GM21360 (cell line): ENCODE results near the gene KRT9.
A peak's percentile ranks its signal among the peaks of the same experiment; 100 is the strongest.
"Not testable (repeated sequence)": the region's sequence is repeated elsewhere in the genome, so short reads cannot be mapped to it uniquely, and the experiment has no call there.

ENCODE experiments used
- ATAC-seq: cut with Tn5 transposase; IDR thresholded peaks from one replicate; pipeline ENCODE4 v1.9.1; 2021; ENCODE audit warnings: mild to moderate bottlenecking, moderate library complexity; ENCODE audit not compliant: unreplicated experiment

Gene KRT9

DNA sequence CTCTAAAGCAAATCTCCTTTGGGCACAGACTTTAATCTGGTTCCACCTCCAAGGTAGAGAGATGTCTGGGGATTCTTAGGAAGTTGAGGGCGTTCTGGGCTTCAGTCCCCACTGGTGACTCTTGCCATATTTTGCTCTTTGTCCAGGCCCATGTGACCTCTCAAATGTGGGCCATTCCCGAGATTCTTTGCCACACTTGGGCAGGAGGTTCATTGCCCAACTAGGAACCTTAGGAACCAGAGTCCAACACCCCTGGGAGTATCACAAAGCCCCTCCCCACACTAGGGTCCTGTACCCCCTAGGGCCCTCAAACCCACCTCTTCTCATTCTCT lies 8.4 kb upstream of the KRT9 start:
- ATAC-seq = no peak

DNA sequence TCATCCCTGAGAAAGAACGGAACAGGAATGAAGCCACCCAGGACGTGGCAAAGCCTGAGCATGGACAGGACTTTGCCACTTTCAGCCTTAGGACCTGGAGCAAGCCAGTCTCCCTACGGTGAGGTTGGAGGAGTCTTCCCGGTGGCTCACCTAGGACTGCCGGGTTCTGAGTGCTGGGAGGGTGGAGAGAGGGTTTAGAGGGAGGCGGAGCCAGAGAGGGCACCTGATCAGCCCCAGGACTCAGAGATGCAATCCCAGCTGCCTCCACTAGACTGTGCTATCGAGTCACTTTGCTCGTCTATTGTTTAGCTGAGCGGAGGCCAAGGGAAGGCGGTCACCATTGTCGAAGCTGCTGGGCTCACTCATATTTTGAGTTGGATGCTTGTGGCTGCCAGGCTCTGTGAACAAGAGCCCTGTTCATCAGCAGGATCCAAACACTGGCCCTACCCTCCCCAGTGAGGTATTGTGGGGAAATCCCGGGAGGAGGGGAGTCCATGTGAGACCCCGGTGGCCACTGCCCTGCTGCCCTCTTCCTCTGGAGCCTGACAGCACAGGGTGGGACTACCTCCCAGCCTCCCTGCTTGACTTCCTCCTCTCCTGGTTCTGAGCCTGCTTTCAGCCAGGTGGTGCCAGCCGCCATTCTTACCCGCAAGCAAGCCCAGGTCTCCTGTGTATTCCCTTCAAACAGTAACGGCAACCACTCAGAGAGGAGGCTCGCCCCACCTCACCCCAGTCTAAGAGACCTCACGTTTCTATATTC lies 7.8 kb upstream of the KRT9 start:
- no peak for ATAC-seq

DNA sequence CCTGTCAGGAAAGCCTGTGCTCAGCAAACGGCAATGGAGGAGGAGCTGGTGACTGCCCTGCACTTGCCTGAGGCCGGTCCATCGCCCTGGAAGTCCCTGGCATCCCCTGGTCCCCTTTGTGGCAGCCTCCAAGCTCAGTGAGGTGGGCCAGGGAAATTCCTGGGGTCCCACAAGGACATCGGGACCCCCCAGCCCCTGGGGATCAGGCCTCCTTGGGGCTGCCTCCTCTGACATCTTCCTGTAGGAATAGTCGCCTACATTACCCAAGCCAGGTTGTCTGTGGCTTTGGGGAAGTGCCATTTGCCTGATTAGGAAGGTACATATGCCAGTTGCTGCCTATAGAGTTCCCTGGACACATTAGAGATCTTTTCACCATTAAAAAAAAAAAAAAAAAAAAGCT lies 7.1 kb upstream of the KRT9 start:
- no peak for ATAC-seq

DNA sequence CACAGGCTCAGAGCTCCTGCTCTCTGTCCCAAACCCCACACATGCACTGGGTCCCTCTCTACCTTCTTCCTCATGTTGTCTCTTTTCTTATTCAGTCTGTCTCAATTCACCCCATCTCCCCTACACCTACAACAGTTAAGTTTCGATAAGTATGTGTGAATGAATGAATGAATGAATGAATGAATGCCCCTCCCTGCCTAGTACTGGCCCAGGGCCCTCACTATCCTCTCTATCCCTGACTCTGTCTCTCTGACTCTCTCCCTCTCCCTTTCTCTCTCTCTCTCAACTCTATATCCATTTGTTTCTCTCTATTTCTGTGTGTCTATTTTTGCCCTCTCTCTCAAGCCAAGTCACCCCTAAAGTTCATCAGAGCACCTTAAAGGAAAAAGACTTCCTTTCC lies 6.7 kb upstream of the KRT9 start:
- no peak for ATAC-seq

DNA sequence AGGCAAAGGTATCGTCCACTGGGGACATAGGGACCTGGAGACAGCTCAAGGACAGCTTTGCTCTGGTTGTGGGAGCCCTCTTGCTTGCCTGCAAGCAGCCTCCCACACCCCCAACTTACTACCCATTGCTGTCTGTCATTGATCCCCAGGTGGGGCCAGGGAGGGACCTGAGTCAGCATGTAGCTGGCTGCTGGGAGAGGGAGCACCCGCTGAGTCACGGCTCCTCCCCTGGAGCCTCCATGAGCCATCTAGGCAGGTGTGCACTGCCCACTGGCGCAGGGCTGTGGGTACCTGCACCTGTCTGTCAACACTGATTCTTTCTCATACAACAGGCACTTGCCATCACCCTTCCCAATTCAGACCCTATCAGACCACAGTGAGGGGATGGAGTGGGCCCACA lies 4.9 kb upstream of the KRT9 start:
- ATAC-seq = not testable (repeated sequence)

DNA sequence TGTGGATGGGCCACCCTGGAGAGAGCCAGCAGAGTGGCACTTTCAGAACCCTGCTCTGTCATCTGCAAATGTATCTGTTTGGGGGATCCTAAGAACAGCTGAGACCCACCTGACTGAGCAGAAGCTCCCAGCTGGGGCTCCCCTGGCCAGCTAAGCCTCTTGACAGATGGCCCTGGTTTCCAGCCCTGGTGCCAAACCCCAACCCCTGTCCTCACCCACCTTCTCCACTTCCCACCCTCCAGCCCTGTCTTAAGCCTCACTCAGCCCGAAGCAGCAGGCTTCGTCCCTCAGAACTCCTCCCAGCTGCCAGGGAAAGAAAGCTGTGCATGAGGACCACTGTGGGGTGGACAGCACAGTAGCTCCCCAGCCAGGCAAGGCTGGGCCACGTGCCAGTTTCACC lies 3.5 kb upstream of the KRT9 start:
- ATAC-seq = no peak

DNA sequence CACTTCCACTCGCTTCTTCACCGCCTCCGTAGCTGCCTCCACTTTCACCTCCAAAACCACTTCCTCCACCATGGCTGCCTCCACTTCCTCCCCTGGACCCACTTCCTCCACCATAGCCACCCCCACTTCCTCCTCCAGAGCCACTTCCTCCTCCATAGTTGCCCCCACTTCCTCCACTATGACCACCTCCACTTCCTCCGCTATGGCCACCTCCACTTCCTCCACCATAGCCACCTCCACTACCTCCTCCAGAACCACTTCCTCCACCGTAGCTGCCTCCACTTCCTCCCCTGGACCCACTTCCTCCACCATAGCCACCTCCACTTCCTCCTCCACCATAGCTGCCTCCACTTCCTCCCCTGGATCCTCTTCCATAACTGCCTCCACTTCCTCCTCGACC lies 4.5 kb downstream of the KRT9 start:
- no peak for ATAC-seq

DNA sequence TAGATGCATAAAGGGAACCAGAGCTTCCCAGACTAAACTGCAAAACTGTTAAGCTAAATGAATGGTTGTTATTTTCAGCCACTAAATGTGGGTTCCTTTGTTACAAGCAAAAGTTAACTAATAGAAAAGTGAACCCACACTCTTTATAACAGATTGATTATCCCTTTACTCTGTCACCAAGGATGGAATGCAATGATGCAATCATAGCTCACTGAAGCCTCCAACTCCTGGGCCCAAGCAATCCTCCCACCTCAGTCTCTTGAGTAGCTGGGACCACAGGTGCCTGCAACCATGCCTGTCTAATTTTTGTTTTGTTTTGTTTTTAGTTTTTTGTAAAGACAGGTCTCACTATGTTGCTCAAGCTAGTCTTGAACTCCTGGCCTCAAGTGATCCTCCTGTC lies 6.5 kb downstream of the KRT9 start:
- no peak for ATAC-seq

DNA sequence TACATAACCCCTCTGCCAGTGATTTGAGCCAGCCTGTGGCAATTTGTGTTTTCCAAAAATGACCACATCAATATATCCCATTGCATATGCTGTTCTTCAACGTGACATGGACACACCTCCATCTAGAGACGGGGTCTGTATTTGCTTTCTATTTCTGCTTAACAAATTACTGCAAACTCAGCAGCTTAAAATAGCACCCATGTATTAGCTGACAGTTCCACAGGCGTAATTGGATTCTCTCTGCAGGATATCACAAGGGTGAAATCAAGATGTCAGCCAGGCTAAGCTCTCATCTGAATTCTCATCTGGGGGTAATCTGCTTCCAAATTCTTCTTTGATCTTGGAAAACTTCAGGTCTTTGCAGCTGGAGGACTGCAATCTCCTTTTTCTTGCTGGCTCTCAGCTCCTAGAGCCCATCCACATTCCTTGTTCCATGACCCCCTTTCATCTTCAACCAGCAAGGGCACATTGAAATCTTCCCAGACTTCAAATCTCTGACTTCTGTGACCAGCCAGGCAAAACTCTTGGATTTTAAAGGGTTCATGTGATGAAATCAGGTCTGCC lies 8.2 kb downstream of the KRT9 start:
- ATAC-seq = no peak

DNA sequence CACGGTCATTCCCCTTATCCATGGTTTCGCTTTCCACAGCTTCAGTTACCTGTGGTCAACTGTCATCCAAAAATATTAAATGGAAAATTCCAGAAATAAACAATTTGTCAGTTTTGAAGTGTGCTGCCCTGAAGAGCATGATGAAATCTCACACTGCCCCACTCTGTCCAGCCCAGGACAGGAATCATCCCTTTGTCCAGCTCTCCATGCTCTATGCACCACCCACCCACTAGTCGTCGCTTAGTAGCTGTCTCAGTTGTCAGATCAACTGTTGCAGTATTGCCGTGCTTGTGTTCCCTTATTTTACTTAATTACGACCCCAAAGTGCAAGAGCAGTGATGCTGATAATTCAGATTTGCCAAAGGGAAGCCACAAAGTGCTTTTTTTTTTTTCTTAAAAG lies 10.3 kb downstream of the KRT9 start:
- ATAC-seq = no peak

DNA sequence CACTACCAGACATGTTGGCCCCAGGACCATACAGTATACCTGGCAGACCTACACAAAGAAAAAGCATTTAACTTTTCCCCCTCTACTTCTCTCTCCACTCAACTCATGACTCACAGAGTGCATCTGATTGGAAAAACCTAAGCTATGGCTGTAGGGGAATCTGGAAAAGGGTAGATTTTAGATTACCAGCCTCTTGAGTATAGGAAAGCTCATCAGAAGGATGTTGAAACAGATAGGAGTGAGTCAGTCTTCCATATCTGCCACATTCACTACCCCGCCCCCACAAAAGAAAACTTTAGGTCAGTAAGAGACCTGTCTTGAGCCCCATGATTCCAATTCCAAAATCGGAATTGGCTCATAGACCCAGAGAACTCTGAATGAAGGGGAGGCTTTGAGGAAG lies 12.3 kb downstream of the KRT9 start:
- no peak for ATAC-seq

DNA sequence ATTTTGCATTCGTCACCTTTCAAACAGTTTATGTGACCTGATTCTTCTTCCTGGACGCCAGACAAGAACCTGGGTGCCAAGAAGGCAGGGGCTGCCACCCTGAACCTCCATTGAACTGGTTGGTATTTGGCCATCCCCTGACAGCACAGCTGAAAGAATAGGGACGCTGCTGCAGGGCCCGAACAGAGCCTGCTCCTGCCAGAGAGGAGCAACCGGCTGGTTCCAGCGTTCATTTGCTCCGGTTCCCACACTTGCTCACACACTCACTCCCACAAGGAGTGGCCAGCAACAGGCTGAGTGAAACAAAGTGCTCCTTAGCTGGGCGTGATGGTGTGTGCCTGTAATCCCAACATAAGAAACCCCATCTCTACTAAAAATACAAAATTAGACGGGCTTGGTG lies 14.9 kb downstream of the KRT9 start:
- ATAC-seq = no peak

DNA sequence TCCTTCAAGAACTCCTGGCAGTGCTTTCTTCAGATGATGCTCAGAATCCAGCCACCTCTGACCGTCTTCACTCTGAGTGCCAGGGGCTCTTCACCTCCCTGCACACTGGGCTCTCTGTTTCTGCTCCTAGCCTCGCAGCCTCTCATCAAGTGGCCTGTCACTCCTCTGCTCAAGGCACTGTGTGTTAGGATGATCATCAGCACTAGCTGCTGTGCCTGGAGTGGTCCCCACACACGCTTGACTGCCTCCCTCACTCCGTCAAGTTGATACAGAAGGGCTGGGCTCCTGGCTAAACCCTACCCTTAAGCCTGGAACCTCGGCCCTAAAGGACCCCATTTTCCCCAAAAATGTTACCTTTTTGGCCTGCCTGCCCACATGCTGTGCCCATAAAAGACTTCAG lies 15.6 kb downstream of the KRT9 start:
- ATAC-seq = no peak

DNA sequence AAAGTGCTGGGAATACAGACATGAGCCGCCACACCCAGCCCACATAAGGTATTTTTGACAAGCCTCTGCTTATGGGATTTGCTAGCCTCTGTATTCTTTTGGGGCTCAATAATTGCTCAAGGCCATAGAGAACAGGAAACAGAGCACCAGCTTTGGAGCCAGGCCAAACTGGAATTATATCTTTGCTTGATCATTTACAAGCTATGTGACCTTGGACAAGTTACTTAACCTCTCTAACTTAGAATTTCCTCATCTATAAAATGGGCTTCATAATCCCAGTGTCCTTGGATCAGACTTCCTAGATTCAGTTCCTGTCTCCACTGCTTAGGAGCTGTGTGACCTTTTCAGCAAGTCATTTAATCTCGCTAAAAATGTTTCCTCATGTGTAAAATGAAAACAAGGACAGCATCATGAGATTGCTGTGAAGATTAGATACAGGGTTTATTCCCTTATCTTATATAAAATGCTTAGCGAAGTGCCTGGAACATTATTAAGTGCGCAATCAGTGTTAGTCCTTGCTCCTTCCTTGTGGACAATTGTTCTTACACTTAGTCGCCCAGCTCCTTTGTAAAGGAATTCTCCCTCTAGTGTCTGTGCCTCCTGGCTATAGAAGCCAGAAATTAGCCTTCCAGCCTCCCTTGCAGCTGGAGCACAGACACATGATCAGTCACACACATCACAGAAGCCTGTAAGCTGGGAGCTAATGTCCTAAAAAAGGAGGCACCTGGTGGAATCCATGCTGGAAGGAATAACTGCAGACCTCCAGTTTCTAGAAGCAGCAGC lies 16.6 kb downstream of the KRT9 start:
- ATAC-seq = no peak

DNA sequence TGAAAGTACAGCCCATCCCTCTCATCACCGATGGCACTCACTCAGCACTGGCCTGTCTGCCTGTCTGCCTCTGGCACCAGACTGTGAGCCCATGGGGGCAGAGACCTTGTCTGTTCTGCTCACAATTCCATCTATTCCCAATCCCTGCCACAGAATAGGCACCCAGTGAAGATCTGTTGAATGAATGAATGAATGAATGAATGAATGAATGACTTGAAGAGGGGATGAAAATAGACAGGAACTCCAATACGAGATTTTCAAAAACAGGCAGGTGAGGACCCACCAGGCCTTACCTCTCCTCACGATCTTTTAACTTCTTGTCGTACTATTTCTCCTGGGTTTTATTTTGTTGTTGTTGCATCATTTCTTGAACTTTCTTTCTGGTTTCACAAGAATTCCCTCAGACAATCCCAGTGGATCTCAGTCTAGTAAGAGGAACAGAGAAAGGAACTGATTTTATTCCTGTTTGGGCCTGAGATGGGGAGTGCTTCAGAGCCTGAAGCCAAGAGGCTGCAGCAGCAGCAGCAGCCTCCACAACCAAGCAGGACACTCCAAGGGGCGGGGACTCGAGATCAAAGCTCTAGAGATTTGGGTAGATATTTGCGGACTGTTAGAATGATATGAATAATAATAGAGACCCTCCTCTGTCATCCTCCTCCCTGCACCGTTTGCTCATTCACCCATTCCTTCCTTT lies 17.7 kb downstream of the KRT9 start:
- no peak for ATAC-seq

DNA sequence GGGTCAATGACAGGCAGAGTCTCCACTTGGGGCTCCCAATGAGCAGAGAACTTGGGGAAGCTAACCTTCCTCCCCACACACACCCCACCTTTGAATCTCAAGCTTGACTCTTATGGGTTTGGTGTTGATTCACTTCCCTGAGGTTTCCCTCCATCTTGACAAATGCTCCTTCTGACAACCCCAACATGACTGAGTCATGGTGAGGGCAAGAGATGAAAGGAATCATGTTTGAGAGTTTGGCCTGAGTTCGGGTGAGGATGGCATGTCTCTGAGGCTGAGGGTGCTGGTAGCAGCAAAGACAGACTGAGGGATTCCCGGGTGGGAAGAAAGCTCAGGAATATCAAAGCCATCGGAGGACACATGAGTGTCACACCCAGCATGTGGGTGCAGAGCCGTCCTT lies 18.7 kb downstream of the KRT9 start:
- no peak for ATAC-seq

DNA sequence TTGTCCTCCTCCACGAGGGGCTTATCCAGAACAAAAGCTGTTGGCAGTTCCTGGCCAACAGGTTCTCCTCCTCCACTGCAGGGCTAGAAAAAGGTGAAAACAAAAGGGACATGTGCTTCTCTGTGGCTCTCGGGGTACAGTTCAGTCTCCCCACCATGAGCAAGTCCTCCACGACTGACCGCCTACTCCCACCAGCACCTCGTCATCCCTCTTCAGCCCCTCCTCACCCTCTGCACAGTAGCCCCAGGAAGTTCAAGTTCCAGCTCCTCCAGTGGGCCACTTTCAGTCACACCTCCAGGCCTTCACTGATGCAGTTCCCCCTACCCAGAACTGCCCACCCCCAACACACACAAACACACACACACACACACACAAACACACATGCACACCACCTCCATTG lies 19.4 kb downstream of the KRT9 start:
- ATAC-seq = no peak

DNA sequence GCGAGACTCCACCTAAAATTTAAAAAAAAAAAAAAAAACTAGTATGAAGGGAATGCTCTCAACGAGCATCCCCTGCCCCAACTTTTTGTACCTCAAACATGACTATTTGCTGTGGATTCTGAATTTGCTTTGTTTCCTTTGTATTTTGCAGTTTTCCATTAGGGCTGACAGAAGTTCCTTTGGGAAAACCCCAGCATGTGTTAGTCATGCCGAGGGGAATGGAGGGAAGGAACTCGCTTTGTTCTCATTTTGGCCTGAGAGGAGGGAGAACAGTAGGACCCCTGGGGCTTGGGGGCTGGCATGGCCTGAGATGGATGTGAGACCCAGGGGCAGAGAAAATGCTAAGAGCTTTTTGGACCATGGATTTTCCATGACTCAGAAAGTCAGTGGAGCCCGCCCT lies 20.5 kb downstream of the KRT9 start:
- no peak for ATAC-seq

DNA sequence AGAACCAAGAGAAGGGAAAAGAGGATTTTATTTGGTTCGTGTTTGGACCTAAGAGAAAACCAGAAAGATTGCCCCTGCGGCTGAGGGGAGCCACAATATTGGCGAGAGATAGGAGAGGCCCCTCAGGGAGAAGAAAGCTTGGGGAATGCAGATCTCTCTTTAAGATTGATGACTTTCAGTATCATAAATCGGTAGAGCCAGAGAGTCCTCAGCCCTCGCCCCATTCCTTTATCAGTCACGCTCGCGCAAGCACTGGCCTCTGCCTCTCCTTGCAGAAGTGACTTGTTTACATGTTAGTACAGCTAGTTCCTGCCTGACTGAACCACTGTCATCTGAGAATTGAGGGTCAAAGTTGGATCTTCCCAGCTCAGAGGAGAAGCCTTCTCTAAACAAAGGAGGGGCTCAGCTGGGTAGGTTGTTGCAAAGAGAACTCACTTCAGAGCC lies 22.2 kb downstream of the KRT9 start:
- no peak for ATAC-seq

DNA sequence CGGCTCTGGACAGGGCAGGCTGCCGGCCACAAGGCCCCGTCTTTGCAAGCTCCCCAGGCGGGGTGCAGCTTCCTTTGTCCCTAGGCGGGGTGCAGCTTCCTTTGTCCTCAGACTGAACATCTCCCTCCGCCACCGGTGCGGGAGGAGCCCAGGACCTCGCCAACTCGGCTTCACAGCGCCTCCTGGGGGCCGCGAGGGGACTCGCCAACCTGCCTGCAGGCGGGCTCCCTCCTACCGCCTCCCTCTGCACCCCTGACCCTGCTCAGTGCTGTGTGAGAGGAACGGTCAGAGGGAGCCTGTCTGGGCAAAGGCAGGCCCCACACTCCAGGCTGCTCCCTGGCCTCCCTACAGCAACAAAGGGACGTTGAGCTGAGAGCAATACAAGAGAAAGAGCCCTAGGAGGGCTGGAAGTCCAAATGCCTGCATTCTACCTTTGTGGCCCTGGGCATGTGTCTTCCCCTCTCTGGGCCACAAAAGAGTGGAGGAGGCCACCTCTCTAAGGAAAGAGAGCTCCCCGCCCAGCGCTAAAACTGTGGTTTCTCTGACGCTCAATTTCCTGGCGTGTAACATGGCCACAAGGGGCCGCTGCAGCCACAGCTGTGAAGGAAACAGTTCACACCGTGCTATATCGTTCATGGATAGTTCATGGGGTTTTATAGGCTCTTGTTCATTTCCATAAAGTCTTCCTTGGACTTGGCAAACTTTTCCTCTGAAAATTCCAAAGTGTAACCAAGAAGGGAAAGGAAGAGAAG lies 22.8 kb downstream of the KRT9 start:
- peak; percentile 55 for ATAC-seq
